A549 (cell line): Measurements from ENCODE around the gene SLC17A1.

Experiments
- CHD2 ChIP-seq: fragments of 150-350 bp; IDR thresholded peaks from 2 replicates; pipeline ENCODE4 v1.6.1; 2014; ENCODE audit warnings: low read length; ENCODE audit not compliant: partially characterized antibody
- EP300 ChIP-seq, 2 experiments: fragments of >200 bp; sonication (Bioruptor Twin); formaldehyde crosslinking; IDR thresholded peaks; 2 replicates in 1 of 2; 3 replicates in 1 of 2; pipeline ENCODE4 v1.6.1; 2016 to 2017
- JUN ChIP-seq, 2 experiments: fragments of >200 bp; sonication (Bioruptor Twin); formaldehyde crosslinking; IDR thresholded peaks; 2 replicates in 1 of 2; 3 replicates in 1 of 2; pipeline ENCODE4 v1.6.1; 2016 to 2017
- MAFK ChIP-seq: fragments of 450-650 bp; IDR thresholded peaks from 2 replicates; pipeline ENCODE4 v1.6.1; 2014; ENCODE audit not compliant: partially characterized antibody
- MAZ ChIP-seq: fragments of 150-350 bp; IDR thresholded peaks from 2 replicates; pipeline ENCODE4 v1.6.1; 2014; ENCODE audit warnings: antibody characterized with exemption, low read depth, low read length, borderline replicate concordance
- POLR2A ChIP-seq: IDR thresholded peaks from 2 replicates; pipeline ENCODE4 v1.6.1; 2012; ENCODE audit warnings: mild to moderate bottlenecking, low read length
- TF ChIP-seq, protein P1 (sequence below): fragments of 250-450 bp; sonication (Bioruptor Pico); IDR thresholded peaks from 2 replicates; pipeline ENCODE4 v1.5.0; 2021; ENCODE audit warnings: mild to moderate bottlenecking, moderate library complexity, borderline replicate concordance
- TF ChIP-seq, protein P2 (sequence below): IDR thresholded peaks from 2 replicates; pipeline ENCODE4 v1.6.1; 2012
- TF ChIP-seq, protein P3 (sequence below): fragments of >200 bp; sonication (Bioruptor Twin); formaldehyde crosslinking; IDR thresholded peaks from 3 replicates; pipeline ENCODE4 v1.5.1; 2016
- TF ChIP-seq, protein P4 (sequence below): fragments of 200-600 bp; sonication (generic); IDR thresholded peaks from 2 replicates; pipeline ENCODE4 v1.6.1; 2016; ENCODE audit warnings: antibody characterized with exemption, mild to moderate bottlenecking, moderate library complexity

DNA sequence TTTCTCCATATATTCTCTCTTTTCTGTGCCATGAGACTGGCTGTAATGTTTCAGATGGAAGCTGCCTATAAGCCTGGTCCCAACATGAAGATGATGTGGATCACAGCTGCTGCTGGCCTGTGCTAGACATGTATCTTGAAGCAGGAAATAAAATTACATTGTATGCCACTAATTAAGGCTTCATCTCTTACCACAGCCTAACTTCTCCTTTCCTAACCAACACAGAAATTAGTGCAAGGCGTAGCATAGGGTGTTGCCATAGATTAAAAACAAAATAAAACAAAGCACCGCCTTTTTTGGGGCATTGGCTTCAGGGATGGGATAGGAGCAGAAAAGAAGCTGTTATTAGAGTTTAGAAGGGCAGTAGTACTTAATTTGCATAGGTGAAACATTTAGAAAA is 82.0 kb downstream of the SLC17A1 start:
- TF ChIP-seq, protein P1, sequence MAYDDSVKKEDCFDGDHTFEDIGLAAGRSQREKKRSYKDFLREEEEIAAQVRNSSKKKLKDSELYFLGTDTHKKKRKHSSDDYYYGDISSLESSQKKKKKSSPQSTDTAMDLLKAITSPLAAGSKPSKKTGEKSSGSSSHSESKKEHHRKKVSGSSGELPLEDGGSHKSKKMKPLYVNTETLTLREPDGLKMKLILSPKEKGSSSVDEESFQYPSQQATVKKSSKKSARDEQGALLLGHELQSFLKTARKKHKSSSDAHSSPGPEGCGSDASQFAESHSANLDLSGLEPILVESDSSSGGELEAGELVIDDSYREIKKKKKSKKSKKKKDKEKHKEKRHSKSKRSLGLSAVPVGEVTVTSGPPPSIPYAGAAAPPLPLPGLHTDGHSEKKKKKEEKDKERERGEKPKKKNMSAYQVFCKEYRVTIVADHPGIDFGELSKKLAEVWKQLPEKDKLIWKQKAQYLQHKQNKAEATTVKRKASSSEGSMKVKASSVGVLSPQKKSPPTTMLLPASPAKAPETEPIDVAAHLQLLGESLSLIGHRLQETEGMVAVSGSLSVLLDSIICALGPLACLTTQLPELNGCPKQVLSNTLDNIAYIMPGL (CRISPR knock-in tag), result no peak
- TF ChIP-seq EP300 (IDR thresholded peaks at IDR 0.05) (no peak), POLR2A (no peak), MAZ (no peak), MAFK (no peak), JUN (IDR thresholded peaks at IDR 0.05) (no peak), CHD2 (no peak)
- TF ChIP-seq, protein P2, sequence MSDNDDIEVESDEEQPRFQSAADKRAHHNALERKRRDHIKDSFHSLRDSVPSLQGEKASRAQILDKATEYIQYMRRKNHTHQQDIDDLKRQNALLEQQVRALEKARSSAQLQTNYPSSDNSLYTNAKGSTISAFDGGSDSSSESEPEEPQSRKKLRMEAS, result no peak
- TF ChIP-seq, protein P3, sequence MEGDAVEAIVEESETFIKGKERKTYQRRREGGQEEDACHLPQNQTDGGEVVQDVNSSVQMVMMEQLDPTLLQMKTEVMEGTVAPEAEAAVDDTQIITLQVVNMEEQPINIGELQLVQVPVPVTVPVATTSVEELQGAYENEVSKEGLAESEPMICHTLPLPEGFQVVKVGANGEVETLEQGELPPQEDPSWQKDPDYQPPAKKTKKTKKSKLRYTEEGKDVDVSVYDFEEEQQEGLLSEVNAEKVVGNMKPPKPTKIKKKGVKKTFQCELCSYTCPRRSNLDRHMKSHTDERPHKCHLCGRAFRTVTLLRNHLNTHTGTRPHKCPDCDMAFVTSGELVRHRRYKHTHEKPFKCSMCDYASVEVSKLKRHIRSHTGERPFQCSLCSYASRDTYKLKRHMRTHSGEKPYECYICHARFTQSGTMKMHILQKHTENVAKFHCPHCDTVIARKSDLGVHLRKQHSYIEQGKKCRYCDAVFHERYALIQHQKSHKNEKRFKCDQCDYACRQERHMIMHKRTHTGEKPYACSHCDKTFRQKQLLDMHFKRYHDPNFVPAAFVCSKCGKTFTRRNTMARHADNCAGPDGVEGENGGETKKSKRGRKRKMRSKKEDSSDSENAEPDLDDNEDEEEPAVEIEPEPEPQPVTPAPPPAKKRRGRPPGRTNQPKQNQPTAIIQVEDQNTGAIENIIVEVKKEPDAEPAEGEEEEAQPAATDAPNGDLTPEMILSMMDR, result no peak
- TF ChIP-seq, protein P4, sequence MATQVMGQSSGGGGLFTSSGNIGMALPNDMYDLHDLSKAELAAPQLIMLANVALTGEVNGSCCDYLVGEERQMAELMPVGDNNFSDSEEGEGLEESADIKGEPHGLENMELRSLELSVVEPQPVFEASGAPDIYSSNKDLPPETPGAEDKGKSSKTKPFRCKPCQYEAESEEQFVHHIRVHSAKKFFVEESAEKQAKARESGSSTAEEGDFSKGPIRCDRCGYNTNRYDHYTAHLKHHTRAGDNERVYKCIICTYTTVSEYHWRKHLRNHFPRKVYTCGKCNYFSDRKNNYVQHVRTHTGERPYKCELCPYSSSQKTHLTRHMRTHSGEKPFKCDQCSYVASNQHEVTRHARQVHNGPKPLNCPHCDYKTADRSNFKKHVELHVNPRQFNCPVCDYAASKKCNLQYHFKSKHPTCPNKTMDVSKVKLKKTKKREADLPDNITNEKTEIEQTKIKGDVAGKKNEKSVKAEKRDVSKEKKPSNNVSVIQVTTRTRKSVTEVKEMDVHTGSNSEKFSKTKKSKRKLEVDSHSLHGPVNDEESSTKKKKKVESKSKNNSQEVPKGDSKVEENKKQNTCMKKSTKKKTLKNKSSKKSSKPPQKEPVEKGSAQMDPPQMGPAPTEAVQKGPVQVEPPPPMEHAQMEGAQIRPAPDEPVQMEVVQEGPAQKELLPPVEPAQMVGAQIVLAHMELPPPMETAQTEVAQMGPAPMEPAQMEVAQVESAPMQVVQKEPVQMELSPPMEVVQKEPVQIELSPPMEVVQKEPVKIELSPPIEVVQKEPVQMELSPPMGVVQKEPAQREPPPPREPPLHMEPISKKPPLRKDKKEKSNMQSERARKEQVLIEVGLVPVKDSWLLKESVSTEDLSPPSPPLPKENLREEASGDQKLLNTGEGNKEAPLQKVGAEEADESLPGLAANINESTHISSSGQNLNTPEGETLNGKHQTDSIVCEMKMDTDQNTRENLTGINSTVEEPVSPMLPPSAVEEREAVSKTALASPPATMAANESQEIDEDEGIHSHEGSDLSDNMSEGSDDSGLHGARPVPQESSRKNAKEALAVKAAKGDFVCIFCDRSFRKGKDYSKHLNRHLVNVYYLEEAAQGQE, result no peak
